ENCODE data around the gene IGF1.

Gene IGF1

GRCh38 chr12:102421802-102422583 is 58.4 kb downstream of the IGF1 start:
- TF ChIP-seq CTCF (IDR thresholded peaks at IDR 0.05; ENCODE audit: low read depth, low read length, poor library complexity, severe bottlenecking) = no peak
- no peak for TF ChIP-seq EZH2phosphoT487 (IDR thresholded peaks at IDR 0.05; ENCODE audit: borderline replicate concordance, low read length)
- no peak overlapping the region for H3K27ac ChIP-seq (ENCODE audit: low read depth, low read length)
- no peaks in the 10 kb centered on the region for H3K36me3 ChIP-seq (ENCODE audit: control insufficient read depth, low read length)
- H3K4me1 ChIP-seq (ENCODE audit: control insufficient read depth, low read length) = no peaks in the 10 kb centered on the region
- H3F3A ChIP-seq (ENCODE audit: control insufficient read depth, insufficient read depth) = no peaks in the 10 kb centered on the region
- no peak overlapping the region for H3K4me3 ChIP-seq (ENCODE audit: low read length)
- H3K79me2 ChIP-seq (ENCODE audit: control insufficient read depth, low read length) = no peaks in the 10 kb centered on the region
- no peaks in the 10 kb centered on the region for H3K9me3 ChIP-seq (ENCODE audit: control insufficient read depth, insufficient read depth, low read length)
- no peak overlapping the region for H3K4me2 ChIP-seq (ENCODE audit: low read length)
- H4K20me1 ChIP-seq (ENCODE audit: control insufficient read depth, insufficient read depth, low read depth, low read length) = no peaks in the 10 kb centered on the region
- H3K27me3 ChIP-seq (ENCODE audit: control insufficient read depth, low read length) = no peaks in the 10 kb centered on the region
- H3K9me2 ChIP-seq (replicated peaks; ENCODE audit: control insufficient read depth, low read length) = no peaks in the 10 kb centered on the region; the same call in 1 of the 2 replicates

GRCh38 chr12:102419094-102419764 is 61.1 kb downstream of the IGF1 start:
- Histone ChIP-seq H3K4me3 (ENCODE audit: low read length) (no peak overlapping the region), H3K27ac (ENCODE audit: low read depth, low read length) (no peak overlapping the region), H4K20me1 (ENCODE audit: control insufficient read depth, insufficient read depth, low read depth, low read length) (no peaks in the 10 kb centered on the region), H3K9me2 (replicated peaks; ENCODE audit: control insufficient read depth, low read length) (no peaks in the 10 kb centered on the region), H3K36me3 (ENCODE audit: control insufficient read depth, low read length) (no peaks in the 10 kb centered on the region), H3K4me1 (ENCODE audit: control insufficient read depth, low read length) (no peaks in the 10 kb centered on the region), H3K27me3 (ENCODE audit: control insufficient read depth, low read length) (no peaks in the 10 kb centered on the region), H3K79me2 (ENCODE audit: control insufficient read depth, low read length) (no peaks in the 10 kb centered on the region), H3K9me3 (ENCODE audit: control insufficient read depth, insufficient read depth, low read length) (no peaks in the 10 kb centered on the region), H3F3A (ENCODE audit: control insufficient read depth, insufficient read depth) (no peaks in the 10 kb centered on the region), H3K4me2 (ENCODE audit: low read length) (no peak overlapping the region)
- TF ChIP-seq EZH2phosphoT487 (IDR thresholded peaks at IDR 0.05; ENCODE audit: borderline replicate concordance, low read length) (no peak), CTCF (IDR thresholded peaks at IDR 0.05; ENCODE audit: low read depth, low read length, poor library complexity, severe bottlenecking) (no peak)

- H3K27me3 ChIP-seq (ENCODE audit: control insufficient read depth, low read length) = no peaks in the 10 kb centered on the region
Measured at GRCh38 chr12:102417055-102417454, 63.3 kb downstream of the IGF1 start.

More at GRCh38 chr12:102417055-102417454, 63.3 kb downstream of the IGF1 start:
- H3K27ac ChIP-seq (ENCODE audit: low read depth, low read length) = no peak overlapping the region
- no peaks in the 10 kb centered on the region for H3K9me2 ChIP-seq (replicated peaks; ENCODE audit: control insufficient read depth, low read length)
- no peak for TF ChIP-seq CTCF (IDR thresholded peaks at IDR 0.05; ENCODE audit: low read depth, low read length, poor library complexity, severe bottlenecking)
- no peak for TF ChIP-seq EZH2phosphoT487 (IDR thresholded peaks at IDR 0.05; ENCODE audit: borderline replicate concordance, low read length)
- H3K79me2 ChIP-seq (ENCODE audit: control insufficient read depth, low read length) = no peaks in the 10 kb centered on the region
- H3K4me1 ChIP-seq (ENCODE audit: control insufficient read depth, low read length) = no peaks in the 10 kb centered on the region
- no peak overlapping the region for H3K4me3 ChIP-seq (ENCODE audit: low read length)
- no peaks in the 10 kb centered on the region for H3K36me3 ChIP-seq (ENCODE audit: control insufficient read depth, low read length)
- H4K20me1 ChIP-seq (ENCODE audit: control insufficient read depth, insufficient read depth, low read depth, low read length) = no peaks in the 10 kb centered on the region
- no peaks in the 10 kb centered on the region for H3K9me3 ChIP-seq (ENCODE audit: control insufficient read depth, insufficient read depth, low read length)
- H3F3A ChIP-seq (ENCODE audit: control insufficient read depth, insufficient read depth) = no peaks in the 10 kb centered on the region
- no peak overlapping the region for H3K4me2 ChIP-seq (ENCODE audit: low read length)

Measured in DOHH2 (cell line).